ENCODE data around the gene CDKN2A. TPM values are rescaled to one million over a fixed set of nuclear protein-coding genes. Genes with fewer than 3 reads are reported as not detected.

The CDKN2A gene
- total RNA-seq, 4 donors from 2014 or later = 0.94 to 9.7 (median 2.7) TPM; not detected in 1

DNA sequence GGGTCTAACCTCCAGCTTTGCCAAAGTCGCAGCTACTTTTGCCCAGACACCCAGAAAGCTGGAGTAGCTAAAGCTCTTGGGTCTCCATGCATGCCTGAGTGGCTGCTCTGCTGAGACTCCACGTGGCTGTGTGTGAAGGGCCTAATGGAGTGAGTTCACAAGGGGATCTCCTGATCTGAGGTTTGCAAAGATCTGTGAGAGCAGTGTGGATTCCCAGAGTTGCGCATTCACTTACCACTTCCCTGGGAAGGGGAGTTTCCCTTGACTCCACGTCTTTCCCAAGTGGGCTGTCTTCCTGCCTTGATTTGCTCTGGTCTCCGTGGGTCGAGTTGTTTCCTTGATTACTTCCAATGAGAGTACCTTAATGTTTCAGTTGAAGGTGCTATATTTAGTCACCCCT, 32.5 kb upstream of the CDKN2A start:
- Histone ChIP-seq H3K4me1 (no peaks in the 10 kb centered on the region), H3K4me3 (no peak overlapping the region), H3K36me3 (no peaks in the 10 kb centered on the region), H3K27me3 (peaks cover 13% of the 10 kb centered on the region), H3K9me3 (no peaks in the 10 kb centered on the region), H3K27ac (no peak overlapping the region)
- TF ChIP-seq, protein P1, sequence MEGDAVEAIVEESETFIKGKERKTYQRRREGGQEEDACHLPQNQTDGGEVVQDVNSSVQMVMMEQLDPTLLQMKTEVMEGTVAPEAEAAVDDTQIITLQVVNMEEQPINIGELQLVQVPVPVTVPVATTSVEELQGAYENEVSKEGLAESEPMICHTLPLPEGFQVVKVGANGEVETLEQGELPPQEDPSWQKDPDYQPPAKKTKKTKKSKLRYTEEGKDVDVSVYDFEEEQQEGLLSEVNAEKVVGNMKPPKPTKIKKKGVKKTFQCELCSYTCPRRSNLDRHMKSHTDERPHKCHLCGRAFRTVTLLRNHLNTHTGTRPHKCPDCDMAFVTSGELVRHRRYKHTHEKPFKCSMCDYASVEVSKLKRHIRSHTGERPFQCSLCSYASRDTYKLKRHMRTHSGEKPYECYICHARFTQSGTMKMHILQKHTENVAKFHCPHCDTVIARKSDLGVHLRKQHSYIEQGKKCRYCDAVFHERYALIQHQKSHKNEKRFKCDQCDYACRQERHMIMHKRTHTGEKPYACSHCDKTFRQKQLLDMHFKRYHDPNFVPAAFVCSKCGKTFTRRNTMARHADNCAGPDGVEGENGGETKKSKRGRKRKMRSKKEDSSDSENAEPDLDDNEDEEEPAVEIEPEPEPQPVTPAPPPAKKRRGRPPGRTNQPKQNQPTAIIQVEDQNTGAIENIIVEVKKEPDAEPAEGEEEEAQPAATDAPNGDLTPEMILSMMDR (IDR thresholded peaks at IDR 0.05) = no peak
- no peak for TF ChIP-seq POLR2A (IDR thresholded peaks at IDR 0.05)
- no peak for TF ChIP-seq POLR2AphosphoS5 (IDR thresholded peaks at IDR 0.05)
- TF ChIP-seq EP300 (IDR thresholded peaks at IDR 0.05) = no peak
- 38 to 47% methylated on average over 3 of the region's 6 CpGs for WGBS, 2 donors (ENCODE audit: low coverage in 1 of 2)
- ATAC-seq = no peak

DNA sequence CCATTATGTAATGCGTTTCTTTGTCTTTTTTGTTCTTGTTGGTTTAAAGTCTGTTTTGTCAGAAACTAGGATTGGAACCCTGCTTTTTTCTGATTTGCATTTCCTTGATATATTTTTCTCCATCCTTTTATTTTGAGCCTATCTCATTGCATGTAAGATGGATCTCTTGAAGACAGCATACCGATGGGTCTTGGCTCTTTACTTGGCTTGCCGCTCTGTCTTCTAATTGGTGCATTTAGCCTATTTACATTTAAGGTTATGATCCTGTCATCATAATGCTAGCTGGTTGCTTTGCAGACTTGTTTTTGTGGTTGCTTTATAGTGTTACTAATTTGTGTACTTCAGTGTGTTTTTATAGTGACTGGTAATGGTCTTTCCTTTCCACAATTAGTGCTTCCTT, 28.2 kb upstream of the CDKN2A start:
- Histone ChIP-seq H3K4me3 (no peak overlapping the region), H3K27ac (no peak overlapping the region), H3K36me3 (no peaks in the 10 kb centered on the region), H3K9me3 (peaks cover 0 to 15% (median 0%) of the 10 kb centered on the region in 3 donors), H3K4me1 (no peaks in the 10 kb centered on the region), H3K27me3 (peaks cover 13% of the 10 kb centered on the region)
- ATAC-seq = no peak
- TF ChIP-seq POLR2A (IDR thresholded peaks at IDR 0.05) (no peak), EP300 (IDR thresholded peaks at IDR 0.05) (no peak), POLR2AphosphoS5 (IDR thresholded peaks at IDR 0.05) (no peak)
- TF ChIP-seq, protein P1 (IDR thresholded peaks at IDR 0.05) = no peak
- WGBS, 2 donors (ENCODE audit: low coverage in 1 of 2) = 95 to 100% methylated on average over 1 to 3 of the region's 3 CpGs

DNA sequence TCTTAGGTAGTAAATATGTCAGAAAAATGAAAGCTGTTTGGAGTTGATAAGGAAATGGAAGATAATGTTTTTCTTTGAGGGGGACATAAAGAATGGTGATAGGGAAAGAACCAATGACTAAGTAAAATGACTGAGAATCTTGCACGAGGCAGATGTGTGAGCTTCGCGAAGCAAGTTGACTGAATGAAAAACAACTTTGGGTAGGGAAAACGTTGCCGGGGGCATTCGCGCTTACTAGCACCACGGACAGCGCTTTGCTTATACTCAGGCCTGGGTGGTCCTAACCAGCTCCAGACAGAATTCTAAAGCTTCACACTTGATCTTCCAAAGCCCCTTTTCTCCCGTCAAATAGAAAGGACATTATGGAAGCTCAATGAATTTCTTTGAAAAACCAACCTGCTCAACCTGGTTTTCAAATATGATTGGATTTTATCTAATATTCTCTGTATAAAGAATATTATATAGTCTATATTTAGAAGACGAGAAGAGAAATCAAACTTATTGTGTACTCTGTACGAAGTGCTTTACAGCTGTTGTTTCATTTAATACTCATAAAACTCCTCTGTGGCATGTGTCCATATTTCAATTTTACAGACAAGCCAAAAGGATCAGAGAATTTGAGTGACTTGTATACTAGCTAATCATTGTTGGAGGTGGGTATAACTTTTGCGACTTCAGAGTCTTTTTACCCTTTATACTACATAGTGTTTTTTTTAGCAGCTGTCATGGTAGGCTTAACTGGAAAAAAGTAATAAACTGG, 16.9 kb upstream of the CDKN2A start:
- ATAC-seq = no peak
- no peak overlapping the region for H3K4me3 ChIP-seq
- H3K36me3 ChIP-seq = no peaks in the 10 kb centered on the region
- peaks cover 3 to 15% (median 3%) of the 10 kb centered on the region in 3 donors for H3K4me1 ChIP-seq
- no peak overlapping the region for H3K27ac ChIP-seq
- no peak for TF ChIP-seq POLR2AphosphoS5 (IDR thresholded peaks at IDR 0.05)
- TF ChIP-seq, protein P1 (IDR thresholded peaks at IDR 0.05) = no peak
- no peak for TF ChIP-seq EP300 (IDR thresholded peaks at IDR 0.05)
- no peak for TF ChIP-seq POLR2A (IDR thresholded peaks at IDR 0.05)
- whole genome bisulfite sequencing, 2 donors (ENCODE audit: low coverage in 1 of 2) = 13 to 27% methylated on average over 13 of the region's 13 CpGs
- peaks cover 14% of the 10 kb centered on the region for H3K27me3 ChIP-seq
- no peaks in the 10 kb centered on the region for H3K9me3 ChIP-seq

DNA sequence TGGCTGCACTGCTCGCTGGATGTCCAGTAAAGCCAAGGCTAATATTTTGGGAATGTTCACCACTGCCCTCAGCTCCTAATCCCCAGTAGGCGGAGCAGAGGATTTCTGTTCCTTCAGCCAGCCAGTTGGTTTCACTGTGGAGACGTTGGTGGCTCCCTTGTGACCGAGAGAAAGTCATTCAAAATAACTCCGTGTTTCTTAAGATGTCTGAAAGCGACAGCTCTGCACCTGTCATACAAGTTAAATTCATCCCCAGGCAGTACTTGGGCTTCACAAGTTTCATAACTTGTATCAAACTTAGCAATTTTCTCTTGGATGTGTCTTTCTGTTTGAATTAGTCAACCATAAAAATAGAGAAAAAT, 15.3 kb upstream of the CDKN2A start:
- H3K9me3 ChIP-seq = no peaks in the 10 kb centered on the region
- peaks cover 3 to 17% (median 3%) of the 10 kb centered on the region in 3 donors for H3K4me1 ChIP-seq
- ATAC-seq = no peak
- TF ChIP-seq POLR2A (IDR thresholded peaks at IDR 0.05) = no peak
- TF ChIP-seq EP300 (IDR thresholded peaks at IDR 0.05) = no peak
- TF ChIP-seq POLR2AphosphoS5 (IDR thresholded peaks at IDR 0.05) = no peak
- TF ChIP-seq, protein P1 (IDR thresholded peaks at IDR 0.05) = peak in 3 of 4 experiments; percentile 39 to 44 (median 42)
- 11 to 13% methylated on average over 3 to 4 of the region's 6 CpGs for WGBS, 2 donors (ENCODE audit: low coverage in 1 of 2)
- peak overlapping the region; percentile 73 to 74 for H3K4me3 ChIP-seq
- H3K27me3 ChIP-seq = peaks cover 29% of the 10 kb centered on the region
- peaks cover 0 to 10% of the 10 kb centered on the region in 2 donors for H3K36me3 ChIP-seq
- peak overlapping the region in 3 of 4 donors; percentile 89 to 96 (median 93) for H3K27ac ChIP-seq

Measured in gastroesophageal sphincter (tissue), 4 donors.